Natural killer cell (primary cell): ENCODE measurements around the gene TBX5. TPM values are rescaled to one million over a fixed set of nuclear protein-coding genes. Genes with fewer than 3 reads are reported as not detected.

Experiments
- ATAC-seq, 3 donors: fragments of 150-1000 bp in 2 of 3; fragments of 200-7000 bp in 1 of 3; cut with Tn5 transposase; 1 replicate in 1 of 3; 2 replicates in 2 of 3; pipeline ENCODE4 v1.10.0; 2021; ENCODE audit warnings: mild to moderate bottlenecking in 2 of 3, moderate library complexity in 2 of 3
- DNase-seq, 2 donors: peaks; one replicate each; pipeline versions ENCODE4 v3.0.0 to v3.0.0-alpha.2; 2013 to 2021; ENCODE audit warnings: mixed read lengths in 1 of 2
- H3K27ac ChIP-seq: one replicate; pipeline ENCODE4 v1.5.1; 2013; ENCODE audit warnings: mild to moderate bottlenecking, low read length
- H3K27me3 ChIP-seq: one replicate; pipeline ENCODE4 v1.6.1; 2013; ENCODE audit warnings: low read length; ENCODE audit not compliant: control insufficient read depth, insufficient read depth
- H3K36me3 ChIP-seq: one replicate; pipeline ENCODE4 v1.6.1; 2013; ENCODE audit warnings: low read length; ENCODE audit not compliant: control insufficient read depth, insufficient read depth
- H3K4me1 ChIP-seq: one replicate; pipeline ENCODE4 v1.6.1; 2013; ENCODE audit warnings: low read length; ENCODE audit not compliant: control insufficient read depth, insufficient read depth
- H3K4me3 ChIP-seq: one replicate; pipeline ENCODE4 v1.5.1; 2013; ENCODE audit warnings: low read length
- H3K9me3 ChIP-seq: one replicate; pipeline ENCODE4 v1.6.1; 2013; ENCODE audit warnings: low read length; ENCODE audit not compliant: control insufficient read depth, insufficient read depth
- H3K27ac Mint-ChIP-seq, 2 donors: one replicate each; pipeline ENCODE4 v1.8.0; 2022; ENCODE audit warnings: mild to moderate bottlenecking in 2 of 2, mixed read lengths in 2 of 2, moderate library complexity in 1 of 2
- H3K27me3 Mint-ChIP-seq, 2 donors: one replicate each; pipeline ENCODE4 v1.8.0; 2022; ENCODE audit warnings: low read depth in 2 of 2, mixed read lengths in 2 of 2
- H3K36me3 Mint-ChIP-seq: one replicate; pipeline ENCODE4 v1.8.0; 2022; ENCODE audit warnings: mixed read lengths
- H3K4me1 Mint-ChIP-seq, 2 donors: one replicate each; pipeline ENCODE4 v1.8.0; 2022; ENCODE audit warnings: mixed read lengths in 2 of 2
- H3K4me3 Mint-ChIP-seq: one replicate; pipeline ENCODE4 v1.8.0; 2022; ENCODE audit warnings: mild to moderate bottlenecking, moderate library complexity, mixed read lengths
- H3K9me3 Mint-ChIP-seq, 2 donors: one replicate each; pipeline ENCODE4 v1.8.0; 2022; ENCODE audit warnings: mixed read lengths in 2 of 2
- WGBS: methylation state at CpG from one replicate; pipeline ENCODE4 v1.1.7; 2013; ENCODE audit warnings: missing lambda C conversion rate; ENCODE audit not compliant: insufficient coverage; 5-methylcytosine and 5-hydroxymethylcytosine counted together
- intact Hi-C: fragments of 100-400 bp; cut with micrococcal nuclease; formaldehyde crosslinking; loops from one replicate; pipeline ENCODE4 v1.14.2; 2022
- total RNA-seq, 4 donors: library from RNA; stranded (reverse); fragments of 120-200 nt in 1 of 4; gene quantifications; one replicate each; pipeline versions ENCODE4 v1.2.3 to v1.2.4, GENCODE V29; 2013 to 2022
- TF ChIP-seq, protein P1 (sequence below): fragments of 200-600 bp; IDR thresholded peaks from one replicate; pipeline ENCODE4 v1.8.0; 2022; ENCODE audit warnings: antibody characterized with exemption

Gene TBX5
- total RNA-seq, 3 donors from 2014 or later (not counting 1 experiment from before 2014, with no cell fraction given), result not detected

DNA sequence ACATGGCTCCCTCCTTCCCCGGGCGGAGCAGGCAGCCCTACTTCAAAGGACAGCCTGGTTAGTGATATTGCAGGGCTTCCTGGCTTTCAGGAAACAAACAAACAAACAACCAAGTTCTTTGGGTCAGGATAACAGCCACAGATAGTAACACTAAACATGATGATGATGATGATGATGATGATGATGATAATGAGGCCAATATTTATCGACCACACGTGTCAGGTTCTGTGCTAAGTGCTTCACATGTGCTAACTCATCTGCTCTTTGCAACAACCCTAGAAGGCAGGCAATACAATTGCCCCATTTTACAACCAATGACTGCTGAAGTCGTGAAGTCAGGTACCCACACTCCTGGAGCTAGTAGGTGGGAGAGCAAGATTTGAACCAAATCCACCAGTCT, 44.1 kb upstream of the TBX5 start:
- Histone ChIP-seq H3K27me3 (peaks cover 21% of the 10 kb centered on the region), H3K4me1 (no peaks in the 10 kb centered on the region), H3K9me3 (no peaks in the 10 kb centered on the region), H3K27ac (no peak overlapping the region), H3K36me3 (no peaks in the 10 kb centered on the region), H3K4me3 (no peak overlapping the region)
- no peak overlapping the region for H3K4me3 Mint-ChIP-seq
- no peak for ATAC-seq
- 9% methylated on average over 4 of the region's 5 CpGs for WGBS
- no peaks in the 10 kb centered on the region for H3K9me3 Mint-ChIP-seq
- TF ChIP-seq, protein P1, sequence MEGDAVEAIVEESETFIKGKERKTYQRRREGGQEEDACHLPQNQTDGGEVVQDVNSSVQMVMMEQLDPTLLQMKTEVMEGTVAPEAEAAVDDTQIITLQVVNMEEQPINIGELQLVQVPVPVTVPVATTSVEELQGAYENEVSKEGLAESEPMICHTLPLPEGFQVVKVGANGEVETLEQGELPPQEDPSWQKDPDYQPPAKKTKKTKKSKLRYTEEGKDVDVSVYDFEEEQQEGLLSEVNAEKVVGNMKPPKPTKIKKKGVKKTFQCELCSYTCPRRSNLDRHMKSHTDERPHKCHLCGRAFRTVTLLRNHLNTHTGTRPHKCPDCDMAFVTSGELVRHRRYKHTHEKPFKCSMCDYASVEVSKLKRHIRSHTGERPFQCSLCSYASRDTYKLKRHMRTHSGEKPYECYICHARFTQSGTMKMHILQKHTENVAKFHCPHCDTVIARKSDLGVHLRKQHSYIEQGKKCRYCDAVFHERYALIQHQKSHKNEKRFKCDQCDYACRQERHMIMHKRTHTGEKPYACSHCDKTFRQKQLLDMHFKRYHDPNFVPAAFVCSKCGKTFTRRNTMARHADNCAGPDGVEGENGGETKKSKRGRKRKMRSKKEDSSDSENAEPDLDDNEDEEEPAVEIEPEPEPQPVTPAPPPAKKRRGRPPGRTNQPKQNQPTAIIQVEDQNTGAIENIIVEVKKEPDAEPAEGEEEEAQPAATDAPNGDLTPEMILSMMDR, result no peak
- H3K27ac Mint-ChIP-seq, result no peak overlapping the region
- peaks cover 50 to 65% of the 10 kb centered on the region in 2 donors for H3K27me3 Mint-ChIP-seq
- no peak for DNase-seq
- no peaks in the 10 kb centered on the region for H3K36me3 Mint-ChIP-seq
- no peaks in the 10 kb centered on the region for H3K4me1 Mint-ChIP-seq
- intact Hi-C loops, result no loop called here

DNA sequence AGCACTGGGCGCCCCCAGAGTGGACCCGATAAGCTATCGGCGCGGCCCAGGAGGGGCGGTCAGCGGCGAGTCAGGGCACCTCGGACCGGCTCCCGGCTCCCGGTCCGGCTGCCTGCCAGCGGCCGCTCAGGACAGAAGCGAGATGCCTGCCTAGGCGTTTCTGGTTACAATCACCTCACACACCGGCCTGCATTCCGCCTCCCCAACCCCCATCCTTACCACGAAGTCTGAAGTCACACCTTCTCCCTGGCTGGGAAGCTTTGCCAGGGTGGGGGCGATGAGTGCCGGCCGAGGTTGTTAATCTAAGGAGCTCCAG, 42.6 kb upstream of the TBX5 start:
- Mint-ChIP-seq H3K4me3 (no peak overlapping the region), H3K4me1 (no peaks in the 10 kb centered on the region), H3K9me3 (no peaks in the 10 kb centered on the region), H3K36me3 (no peaks in the 10 kb centered on the region), H3K27ac (no peak overlapping the region), H3K27me3 (peaks cover 56 to 67% of the 10 kb centered on the region in 2 donors)
- ATAC-seq (no peak), DNase-seq (no peak)
- Histone ChIP-seq H3K27me3 (peaks cover 21% of the 10 kb centered on the region), H3K36me3 (no peaks in the 10 kb centered on the region), H3K9me3 (no peaks in the 10 kb centered on the region), H3K4me3 (no peak overlapping the region), H3K4me1 (no peaks in the 10 kb centered on the region), H3K27ac (no peak overlapping the region)
- 5% methylated on average over 23 of the region's 23 CpGs for WGBS
- TF ChIP-seq, protein P1, result no peak
- intact Hi-C loops, result no loop called here

DNA sequence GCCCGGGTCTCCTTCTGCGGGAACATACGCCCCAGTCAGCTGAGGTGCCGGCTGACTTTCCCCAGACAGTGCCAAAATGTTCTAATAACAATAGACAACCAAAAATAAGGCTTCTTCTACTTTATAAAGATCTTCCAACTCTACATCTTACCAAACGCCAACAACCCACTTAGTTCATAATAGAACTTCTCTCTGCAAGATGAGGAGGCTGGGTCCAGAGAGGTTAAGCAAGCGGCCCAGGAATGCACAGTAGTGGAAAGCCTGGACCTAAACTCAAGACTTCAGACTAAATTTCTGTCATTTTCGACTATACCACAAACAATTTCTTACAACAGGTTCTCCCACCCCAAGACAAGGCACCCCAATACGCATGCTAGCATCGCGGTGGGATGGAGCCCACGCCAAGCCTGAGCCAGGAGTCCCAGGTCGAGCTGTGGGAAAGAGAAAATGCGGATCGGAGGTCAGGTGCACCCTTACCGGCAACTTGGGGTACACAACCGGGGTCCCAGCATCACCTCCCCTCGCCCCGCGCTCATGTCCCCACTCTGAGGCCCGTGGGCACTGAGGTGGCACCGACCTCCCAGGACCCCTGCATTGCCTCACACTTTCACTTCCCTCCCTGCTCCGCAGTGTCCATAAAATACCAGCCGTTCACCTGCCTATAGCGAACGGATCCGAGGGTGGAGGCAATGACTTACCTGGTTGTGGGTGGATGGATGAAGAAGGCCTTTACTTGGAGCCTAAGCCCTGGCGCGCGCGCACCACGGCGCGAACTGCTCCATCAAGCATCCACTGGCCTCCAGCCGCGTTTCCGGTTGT, 42.1 kb upstream of the TBX5 start:
- peaks cover 21% of the 10 kb centered on the region for H3K27me3 ChIP-seq
- Mint-ChIP-seq H3K4me3 (no peak overlapping the region), H3K9me3 (no peaks in the 10 kb centered on the region), H3K4me1 (no peaks in the 10 kb centered on the region), H3K36me3 (no peaks in the 10 kb centered on the region), H3K27ac (no peak overlapping the region), H3K27me3 (peaks cover 56 to 71% of the 10 kb centered on the region in 2 donors)
- no peak for DNase-seq
- H3K4me1 ChIP-seq, result no peaks in the 10 kb centered on the region
- no peak overlapping the region for H3K27ac ChIP-seq
- WGBS, result 8% methylated on average over 34 of the region's 36 CpGs
- H3K9me3 ChIP-seq, result no peaks in the 10 kb centered on the region
- no peaks in the 10 kb centered on the region for H3K36me3 ChIP-seq
- no peak for ATAC-seq
- intact Hi-C loops, result no loop called here
- TF ChIP-seq, protein P1, result no peak
- no peak overlapping the region for H3K4me3 ChIP-seq

DNA sequence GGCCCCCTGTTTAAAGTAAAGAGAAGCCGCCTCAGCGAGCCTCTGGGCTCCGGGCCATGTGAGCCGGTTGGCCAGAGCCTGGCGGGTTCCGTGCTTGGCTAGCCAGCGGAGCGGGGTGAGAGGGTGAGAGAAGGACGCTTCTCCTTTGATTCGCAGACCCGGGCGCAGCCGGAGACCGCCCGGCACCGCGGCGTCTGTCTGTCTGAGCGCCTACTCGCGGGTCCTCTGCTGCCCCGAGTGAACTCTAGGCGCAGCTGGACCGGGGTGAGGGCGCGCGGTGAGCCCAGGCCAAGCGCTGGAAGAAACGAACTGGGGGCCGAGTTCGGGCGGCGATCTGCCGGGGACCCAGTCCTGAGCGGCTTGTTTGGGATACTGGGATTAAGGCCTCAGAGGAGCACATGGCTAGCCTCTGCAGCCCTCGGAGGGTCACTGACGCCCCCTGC, 41.4 kb upstream of the TBX5 start:
- DNase-seq, result no peak
- H3K36me3 Mint-ChIP-seq, result no peaks in the 10 kb centered on the region

More for the DNA sequence above, 41.4 kb upstream of the TBX5 start:
- Mint-ChIP-seq H3K9me3 (no peaks in the 10 kb centered on the region), H3K27ac (no peak overlapping the region), H3K27me3 (peaks cover 58 to 78% of the 10 kb centered on the region in 2 donors), H3K4me3 (no peak overlapping the region), H3K4me1 (no peaks in the 10 kb centered on the region)
- intact Hi-C loops, result no loop called here
- Histone ChIP-seq H3K27me3 (peaks cover 23% of the 10 kb centered on the region), H3K9me3 (no peaks in the 10 kb centered on the region), H3K4me3 (no peak overlapping the region), H3K27ac (no peak overlapping the region), H3K36me3 (no peaks in the 10 kb centered on the region), H3K4me1 (no peaks in the 10 kb centered on the region)
- TF ChIP-seq, protein P1, result no peak
- no peak for ATAC-seq
- WGBS, result 3% methylated on average over 37 of the region's 37 CpGs
